Heart right ventricle (tissue), 16 donors: ENCODE results near the gene HIP1R. TPM values are rescaled to one million over a fixed set of nuclear protein-coding genes. Genes with fewer than 3 reads are reported as not detected.

Experiments used
- ATAC-seq, 8 donors: fragments of 200-7000 bp; cut with Tn5 transposase; one replicate each; pipeline ENCODE4 v1.9.1; 2020; ENCODE audit warnings: mild to moderate bottlenecking in 8 of 8, moderate library complexity in 8 of 8, moderate number of reproducible peaks in 1 of 8
- DNase-seq, 2 donors: peaks; one replicate each; pipeline ENCODE4 v3.0.0-alpha.2; 2020
- H3K27ac ChIP-seq, 10 donors: fragments of 200-600 bp; sonication (generic) in 2 of 10; one replicate each; pipeline versions ENCODE4 v1.5.0 to v1.8.0; 2020 to 2022; ENCODE audit warnings: mild to moderate bottlenecking in 3 of 10
- H3K27me3 ChIP-seq, 7 donors: fragments of 200-600 bp; one replicate each; pipeline ENCODE4 v1.8.0; 2021 to 2022; ENCODE audit warnings: mild to moderate bottlenecking in 2 of 7
- H3K36me3 ChIP-seq, 9 donors: fragments of 200-600 bp; sonication (generic) in 1 of 9; one replicate each; pipeline versions ENCODE4 v1.5.0 to v1.8.0; 2020 to 2022; ENCODE audit warnings: mild to moderate bottlenecking in 2 of 9
- H3K4me1 ChIP-seq, 9 donors: fragments of 200-600 bp; sonication (generic) in 1 of 9; one replicate each; pipeline versions ENCODE4 v1.5.0 to v1.8.0; 2020 to 2022; ENCODE audit warnings: mild to moderate bottlenecking in 4 of 9
- H3K4me3 ChIP-seq, 10 donors: fragments of 200-600 bp; sonication (generic) in 2 of 10; one replicate each; pipeline versions ENCODE4 v1.5.0 to v1.8.0; 2020 to 2022; ENCODE audit warnings: mild to moderate bottlenecking in 7 of 10, moderate library complexity in 2 of 10
- H3K9me3 ChIP-seq, 11 donors: fragments of 200-600 bp in 10 of 11; sonication (generic) in 2 of 11; one replicate each; pipeline versions ENCODE4 v1.5.0 to v1.8.0; 2013 to 2022; ENCODE audit warnings: mild to moderate bottlenecking in 2 of 11, control low read depth in 1 of 11, moderate library complexity in 1 of 11
- WGBS, 2 donors: extraction: QIAGEN DNeasy Blood & Tissue Kit; methylation state at CpG; one replicate each; pipeline ENCODE4 v1.1.7; 2013; ENCODE audit warnings: inconsistent platforms in 1 of 2; 5-methylcytosine and 5-hydroxymethylcytosine counted together
- intact Hi-C, 10 donors: fragments of 100-400 bp; cut with DNase I; formaldehyde crosslinking; loops; one replicate each; pipeline versions ENCODE4 v1.11.1 to v1.14.2; 2022
- polyA plus RNA-seq, 2 donors: library from polyadenylated mRNA; stranded (reverse); fragments of 200-250 nt; gene quantifications; one replicate each; pipeline ENCODE4 v1.2.3, GENCODE V29; 2013
- total RNA-seq, 10 donors: library from RNA; stranded (reverse); fragmentation: NEBNext Ultra II Directional in 3 of 10; extraction: Animal tissue kit (Norgen Biotek cat#: 25700) in 3 of 10; gene quantifications; one replicate each; pipeline versions ENCODE4 v1.2.1 to v1.2.4, GENCODE V29; 2021 to 2023
- TF ChIP-seq, protein P1 (sequence below), 9 donors: fragments of 200-600 bp; sonication (generic) in 2 of 9; IDR thresholded peaks; one replicate each; pipeline versions ENCODE4 v1.5.0 to v1.8.0; 2021 to 2022; ENCODE audit warnings: antibody characterized with exemption in 9 of 9, mild to moderate bottlenecking in 5 of 9, moderate library complexity in 1 of 9
- donor health status: Arrhythmogenic right ventricular cardiomyopathy.
- donor health status: ischemic (EF 13 %, LVEDD 7.1; RV severe dilation, severe dysfunction).
- donor health status: healthy with polysubstance abuse.
- donor health status: DM: no; HTN: yes; CAD: no.
- donor health status: DM: no; HTN: no; CAD: no.
- donor health status: ischemic (EF 25% LVEDD 6.9; RV normal size, moderate dysfunction).
- donor health status: ischemic (EF 25% LVEDD 5.7; RV mildly dilated, moderate dysfunction).
- donor health status: healthy.
- donor health status: DM: yes; HTN: yes; CAD: no.
- donor health status: Ischemic cardiomyopathy.
- donor health status: ischemic (EF 35%, LVEDD 5.7; RV mildly dilated, moderate dysfunction).
- donor health status: nonischemic (EF 11% LVEDD 7.7; RV severe dilation, severe dysfunction).
- donor health status: DM: yes; HTN: yes; CAD: no.
- donor health status: PGD.
- donor health status: ischemic (EF 29% LVEDD 5.4; RV normal size, mild dysfunction).
- donor health status: nonischemic (EF 23%, LVEDD 6.1; RV moderate dilation, normal function).

The HIP1R gene
- total and polyA plus RNA-seq, 12 donors: 13.7 to 37.7 (median 18.0) TPM

DNA sequence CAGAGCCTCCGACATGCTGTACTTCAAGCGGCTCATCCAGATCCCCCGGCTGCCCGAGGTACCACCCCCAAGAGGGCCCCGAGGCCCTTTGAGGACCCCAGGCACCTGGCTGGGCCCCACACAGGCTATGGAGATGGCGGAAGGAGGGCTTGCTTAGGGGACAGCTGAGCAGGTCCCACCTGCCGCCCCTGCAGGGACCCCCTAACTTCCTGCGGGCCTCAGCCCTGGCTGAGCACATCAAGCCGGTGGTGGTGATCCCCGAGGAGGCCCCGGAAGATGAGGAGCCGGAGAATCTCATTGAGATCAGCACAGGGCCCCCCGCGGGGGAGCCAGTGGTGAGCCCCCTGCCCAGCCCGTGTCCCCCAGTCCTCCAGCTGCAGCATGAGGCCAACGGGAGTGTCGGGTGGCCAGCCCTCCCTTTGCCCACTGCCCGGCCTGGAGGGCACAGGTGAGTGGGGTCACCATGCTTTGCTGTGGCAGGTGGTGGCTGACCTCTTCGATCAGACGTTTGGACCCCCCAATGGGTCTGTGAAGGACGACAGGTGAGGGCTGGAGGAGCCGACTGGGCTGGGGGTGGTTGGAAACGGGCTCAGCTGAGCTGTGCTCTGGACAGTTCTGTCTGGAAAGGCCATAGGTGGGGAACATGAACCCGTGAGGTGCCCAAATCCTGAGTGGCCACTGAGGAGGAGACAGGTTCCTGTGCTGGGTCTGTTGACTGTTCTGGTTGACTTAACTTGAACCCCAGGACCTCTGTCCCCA is 20.0 kb downstream of the HIP1R start:
- H3K27ac ChIP-seq: no peak overlapping the region
- 92 to 94% methylated on average over 24 of the region's 24 CpGs for WGBS, 2 donors

DNA sequence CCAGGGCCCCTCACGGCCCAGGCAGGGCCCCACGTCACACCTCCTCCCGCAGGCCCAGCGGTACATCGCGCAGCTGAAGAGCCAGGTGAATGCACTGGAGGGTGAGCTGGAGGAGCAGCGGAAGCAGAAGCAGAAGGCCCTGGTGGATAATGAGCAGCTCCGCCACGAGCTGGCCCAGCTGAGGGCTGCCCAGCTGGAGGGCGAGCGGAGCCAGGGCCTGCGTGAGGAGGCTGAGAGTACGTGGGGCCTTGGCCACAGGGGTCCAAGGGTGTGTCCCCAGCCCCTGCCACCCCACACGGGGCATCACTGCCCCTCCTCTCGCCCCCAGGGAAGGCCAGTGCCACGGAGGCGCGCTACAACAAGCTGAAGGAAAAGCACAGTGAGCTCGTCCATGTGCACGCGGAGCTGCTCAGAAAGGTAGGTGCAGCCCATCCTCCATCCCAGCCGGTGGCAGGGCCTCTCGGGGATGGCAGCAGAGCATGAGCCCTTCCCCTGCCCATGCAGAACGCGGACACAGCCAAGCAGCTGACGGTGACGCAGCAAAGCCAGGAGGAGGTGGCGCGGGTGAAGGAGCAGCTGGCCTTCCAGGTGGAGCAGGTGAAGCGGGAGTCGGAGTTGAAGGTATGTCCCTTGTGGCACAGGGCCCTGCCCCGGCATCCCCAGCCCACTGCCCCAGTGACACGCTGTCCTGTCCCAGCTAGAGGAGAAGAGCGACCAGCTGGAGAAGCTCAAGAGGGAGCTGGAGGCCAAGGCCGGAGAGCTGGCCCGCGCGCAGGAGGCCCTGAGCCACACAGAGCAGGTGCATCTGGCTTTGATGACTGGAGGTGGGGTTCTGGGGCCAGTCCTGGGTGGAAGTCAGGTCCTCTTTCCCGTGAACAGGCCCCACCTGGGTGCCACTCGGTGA is 20.9 kb downstream of the HIP1R start:
- 94 to 95% methylated on average over 40 of the region's 40 CpGs for WGBS, 2 donors
- Histone ChIP-seq H3K36me3 (peaks cover 0 to 57% (median 0%) of the 10 kb centered on the region in 9 donors), H3K9me3 (no peaks in the 10 kb centered on the region), H3K27me3 (no peaks in the 10 kb centered on the region), H3K4me3 (no peak overlapping the region), H3K27ac (no peak overlapping the region), H3K4me1 (peaks cover 0 to 39% (median 26%) of the 10 kb centered on the region in 9 donors)
- no peak for DNase-seq
- ATAC-seq: no peak
- TF ChIP-seq, protein P1, sequence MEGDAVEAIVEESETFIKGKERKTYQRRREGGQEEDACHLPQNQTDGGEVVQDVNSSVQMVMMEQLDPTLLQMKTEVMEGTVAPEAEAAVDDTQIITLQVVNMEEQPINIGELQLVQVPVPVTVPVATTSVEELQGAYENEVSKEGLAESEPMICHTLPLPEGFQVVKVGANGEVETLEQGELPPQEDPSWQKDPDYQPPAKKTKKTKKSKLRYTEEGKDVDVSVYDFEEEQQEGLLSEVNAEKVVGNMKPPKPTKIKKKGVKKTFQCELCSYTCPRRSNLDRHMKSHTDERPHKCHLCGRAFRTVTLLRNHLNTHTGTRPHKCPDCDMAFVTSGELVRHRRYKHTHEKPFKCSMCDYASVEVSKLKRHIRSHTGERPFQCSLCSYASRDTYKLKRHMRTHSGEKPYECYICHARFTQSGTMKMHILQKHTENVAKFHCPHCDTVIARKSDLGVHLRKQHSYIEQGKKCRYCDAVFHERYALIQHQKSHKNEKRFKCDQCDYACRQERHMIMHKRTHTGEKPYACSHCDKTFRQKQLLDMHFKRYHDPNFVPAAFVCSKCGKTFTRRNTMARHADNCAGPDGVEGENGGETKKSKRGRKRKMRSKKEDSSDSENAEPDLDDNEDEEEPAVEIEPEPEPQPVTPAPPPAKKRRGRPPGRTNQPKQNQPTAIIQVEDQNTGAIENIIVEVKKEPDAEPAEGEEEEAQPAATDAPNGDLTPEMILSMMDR (IDR thresholded peaks at IDR 0.05): no peak
- intact Hi-C loops: loop anchor here in 1 of 10 donors (10.0 kb wide), 1 partner anchor 61 kb away; no protein-coding TSS in a partner anchor

More for the DNA sequence above, 20.0 kb downstream of the HIP1R start:
- Histone ChIP-seq H3K36me3 (peaks cover 0 to 53% (median 0%) of the 10 kb centered on the region in 9 donors), H3K9me3 (no peaks in the 10 kb centered on the region), H3K27me3 (no peaks in the 10 kb centered on the region), H3K4me3 (no peak overlapping the region), H3K4me1 (peaks cover 0 to 34% (median 18%) of the 10 kb centered on the region in 9 donors)
- intact Hi-C loops: loop anchor here in 1 of 10 donors (10.0 kb wide), 1 partner anchor 60 kb away; no protein-coding TSS in a partner anchor
- ATAC-seq: no peak
- TF ChIP-seq, protein P1 (IDR thresholded peaks at IDR 0.05): no peak
- no peak for DNase-seq

DNA sequence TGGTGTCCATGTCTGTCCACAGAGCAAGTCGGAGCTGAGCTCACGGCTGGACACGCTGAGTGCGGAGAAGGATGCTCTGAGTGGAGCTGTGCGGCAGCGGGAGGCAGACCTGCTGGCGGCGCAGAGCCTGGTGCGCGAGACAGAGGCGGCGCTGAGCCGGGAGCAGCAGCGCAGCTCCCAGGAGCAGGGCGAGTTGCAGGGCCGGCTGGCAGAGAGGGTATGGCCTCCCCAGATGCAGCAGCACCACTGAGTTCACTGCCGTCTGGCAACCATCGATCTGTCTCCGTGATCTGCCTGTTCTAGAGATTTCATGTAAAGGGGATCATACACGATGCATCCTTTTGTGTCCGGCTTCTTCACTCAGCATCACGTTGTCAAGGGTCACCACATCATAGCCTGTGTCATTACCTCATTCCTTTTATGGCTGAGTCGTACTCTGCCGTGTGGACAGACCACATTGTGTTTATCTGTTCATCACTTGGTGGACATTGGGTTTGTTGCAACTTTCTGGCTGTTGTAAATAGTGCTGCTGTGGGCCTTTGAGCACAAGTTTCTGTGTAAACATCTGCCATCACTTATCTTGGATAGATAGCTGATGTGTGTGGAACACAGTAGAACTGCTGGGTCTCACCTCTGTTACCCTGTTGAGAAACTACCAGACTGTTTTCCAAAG is 21.9 kb downstream of the HIP1R start:
- no peaks in the 10 kb centered on the region for H3K27me3 ChIP-seq
- H3K9me3 ChIP-seq: no peaks in the 10 kb centered on the region
- H3K4me3 ChIP-seq: no peak overlapping the region
- DNase-seq (no peak), ATAC-seq (no peak)
- H3K4me1 ChIP-seq: peaks cover 0 to 39% (median 30%) of the 10 kb centered on the region in 9 donors
- TF ChIP-seq, protein P1 (IDR thresholded peaks at IDR 0.05): no peak
- H3K27ac ChIP-seq: no peak overlapping the region
- intact Hi-C loops: loop anchor here in 1 of 10 donors (10.0 kb wide), 1 partner anchor 62 kb away; no protein-coding TSS in a partner anchor
- H3K36me3 ChIP-seq: peaks cover 0 to 64% (median 0%) of the 10 kb centered on the region in 9 donors
- 89 to 90% methylated on average over 24 of the region's 24 CpGs for WGBS, 2 donors
